ENCODE results near the gene CASD1.

GRCh38 chr7:94472608-94473007 is 37.0 kb upstream of the CASD1 start:
- no peak for TF ChIP-seq GATA2 (IDR thresholded peaks at IDR 0.05; ENCODE audit: low read depth, low read length)
- TF ChIP-seq GATA3 (IDR thresholded peaks at IDR 0.05; ENCODE audit: low read depth, low read length): no peak

Measured in SH-SY5Y (cell line).